HepG2 (cell line): ENCODE measurements around the gene TNNI2. TPM values are rescaled to one million over a fixed set of nuclear protein-coding genes. Genes with fewer than 3 reads are reported as not detected.

Experiments used
- ATAC-seq: fragments of 200-7000 bp; cut with Tn5 transposase; 3 replicates; pipeline ENCODE4 v1.9.1; 2020; ENCODE audit warnings: mild to moderate bottlenecking, moderate library complexity
- BruUV-seq: library from RNA; stranded (reverse); fragments of 400-500 nt; replicated peaks from 2 replicates; lab custom pipeline; 2021; lab: Mats Ljungman, UMichigan
- CTCF ChIA-PET: fragments of 300-600 bp; formaldehyde crosslinking; extraction: SDS; loops from one replicate; lab custom pipeline; 2021; ENCODE audit warnings: low total read pairs, inconsistent platforms, low intra/inter-chr PET ratio; lab: Yijun Ruan, JAX
- POLR2A ChIA-PET: fragments of 350-600 bp; sonication (Branson Sonifier 250); formaldehyde crosslinking; loops from one replicate; lab custom pipeline; 2020; ENCODE audit warnings: antibody characterized with exemption, inconsistent platforms; lab: Yijun Ruan, JAX
- DNase-seq: peaks from one replicate; pipeline ENCODE4 v3.0.0-alpha.2; 2015; ENCODE audit warnings: low spot score
- FAIRE-seq: peaks from 3 replicates; lab custom pipeline; 2011; peaks lifted over from hg19 to GRCh38; lab: Jason Lieb, UNC
- H2AFZ ChIP-seq: one replicate; pipeline ENCODE4 v1.6.1; 2011; ENCODE audit warnings: low read length, inconsistent platforms
- H3K27ac ChIP-seq: fragments of 300-600 bp; 3 replicates; pipeline ENCODE4 v1.8.0; 2011; ENCODE audit warnings: mixed run types, mild to moderate bottlenecking, mixed read lengths, low read length, inconsistent platforms; ENCODE audit not compliant: insufficient read depth; ENCODE audit errors: extremely low read length
- H3K27me3 ChIP-seq, 2 experiments: fragments of 200-600 bp in 1 of 2; 2 replicates in 1 of 2; 3 replicates in 1 of 2; pipeline versions ENCODE4 v1.6.0 to v1.8.0; 2011; ENCODE audit warnings: low read length in 2 of 2, mild to moderate bottlenecking in 2 of 2, moderate library complexity in 2 of 2, inconsistent platforms in 1 of 2; ENCODE audit not compliant: insufficient read depth in 2 of 2, control insufficient read depth in 1 of 2
- H3K36me3 ChIP-seq, 2 experiments: fragments of 200-600 bp in 1 of 2; replicated peaks in 1 of 2; 2 replicates in 1 of 2; 3 replicates in 1 of 2; pipeline versions ENCODE4 v1.5.1 to v1.8.0; 2011; ENCODE audit warnings: low read length in 2 of 2, inconsistent platforms in 1 of 2; ENCODE audit not compliant: insufficient read depth in 2 of 2, control insufficient read depth in 1 of 2
- H3K4me1 ChIP-seq: 2 replicates; pipeline ENCODE4 v1.5.1; 2012; ENCODE audit warnings: low read length, inconsistent platforms; ENCODE audit not compliant: insufficient read depth
- H3K4me2 ChIP-seq: 2 replicates; pipeline ENCODE4 v1.6.0; 2011; ENCODE audit warnings: low read depth, low read length, inconsistent platforms
- H3K4me3 ChIP-seq, 3 experiments: fragments of 200-600 bp in 1 of 3; sonication (generic), shearing (Covaris generic) in 1 of 3; replicated peaks in 1 of 3; 2 replicates each; pipeline ENCODE4 v1.5.1; 2011 to 2016; ENCODE audit warnings: low read length in 3 of 3, inconsistent platforms in 2 of 3, low read depth in 2 of 3, mild to moderate bottlenecking in 2 of 3, control low read depth in 1 of 3, mixed read lengths in 1 of 3; ENCODE audit not compliant: insufficient read depth in 1 of 3
- H3K79me2 ChIP-seq: one replicate; pipeline ENCODE4 v1.6.1; 2011; ENCODE audit warnings: low read length, inconsistent platforms; ENCODE audit not compliant: insufficient read depth
- H3K9ac ChIP-seq: 2 replicates; pipeline ENCODE4 v1.6.0; 2011; ENCODE audit warnings: mild to moderate bottlenecking, low read depth, low read length, inconsistent platforms; ENCODE audit not compliant: insufficient read depth
- H3K9me3 ChIP-seq: 2 replicates; pipeline ENCODE4 v1.5.1; 2012; ENCODE audit warnings: mild to moderate bottlenecking, low read length
- H4K20me1 ChIP-seq: 2 replicates; pipeline ENCODE4 v1.6.0; 2011; ENCODE audit warnings: inconsistent platforms, mild to moderate bottlenecking, low read length, moderate library complexity; ENCODE audit not compliant: insufficient read depth
- MAFG ChIP-seq: sonication (generic); formaldehyde crosslinking; IDR thresholded peaks from 2 replicates; pipeline ENCODE4 v1.5.1; 2020; ENCODE audit warnings: mild to moderate bottlenecking, missing genetic modification reagents
- MAX ChIP-seq: IDR thresholded peaks from 2 replicates; pipeline ENCODE4 v1.6.1; 2012; ENCODE audit warnings: inconsistent platforms
- NFKBIZ ChIP-seq: IDR thresholded peaks from 2 replicates; pipeline ENCODE4 v1.6.1; 2018; ENCODE audit warnings: missing genetic modification reagents, missing compliant biosample characterization
- REPIN1 ChIP-seq: sonication (generic); formaldehyde crosslinking; IDR thresholded peaks from 2 replicates; pipeline ENCODE4 v1.8.0; 2022; ENCODE audit warnings: missing genetic modification reagents, low read depth, mild to moderate bottlenecking, borderline replicate concordance
- RNF2 ChIP-seq: fragments of 450-650 bp; conservative IDR thresholded peaks from 2 replicates; pipeline ENCODE4 v1.6.1; 2016; ENCODE audit warnings: low read depth
- ZBTB33 ChIP-seq: sonication (generic); formaldehyde crosslinking; IDR thresholded peaks from 2 replicates; pipeline ENCODE4 v1.4.0; 2020; ENCODE audit warnings: missing genetic modification reagents
- ZFP36L2 ChIP-seq: sonication (generic); formaldehyde crosslinking; IDR thresholded peaks from 2 replicates; pipeline ENCODE4 v1.4.0; 2020; ENCODE audit warnings: missing genetic modification reagents
- ZFX ChIP-seq: sonication (generic); formaldehyde crosslinking; IDR thresholded peaks from 2 replicates; pipeline ENCODE4 v1.4.0; 2020; ENCODE audit warnings: mild to moderate bottlenecking, low read depth, missing genetic modification reagents, moderate library complexity
- ZFY ChIP-seq: sonication (generic); formaldehyde crosslinking; IDR thresholded peaks from 2 replicates; pipeline ENCODE4 v1.4.0; 2020; ENCODE audit warnings: missing genetic modification reagents
- ZNF556 ChIP-seq: sonication (generic); formaldehyde crosslinking; IDR thresholded peaks from 2 replicates; pipeline ENCODE4 v1.4.0; 2020; ENCODE audit warnings: mild to moderate bottlenecking, missing genetic modification reagents, borderline replicate concordance
- ZNF614 ChIP-seq: IDR thresholded peaks from 2 replicates; pipeline ENCODE4 v1.6.1; 2018; ENCODE audit warnings: missing biosample characterization, missing genetic modification reagents, inconsistent platforms, borderline replicate concordance
- ZNF687 ChIP-seq: sonication (generic); formaldehyde crosslinking; IDR thresholded peaks from 2 replicates; pipeline ENCODE4 v1.5.1; 2020; ENCODE audit warnings: mild to moderate bottlenecking, missing genetic modification reagents, moderate library complexity
- WGBS: methylation state at CpG from one replicate; pipeline ENCODE4 v1.1.6; 2017; ENCODE audit warnings: low lambda C conversion rate; 5-methylcytosine and 5-hydroxymethylcytosine counted together
- in situ Hi-C: cut with HindIII; loops from 2 replicates; pipeline ENCODE4 v1.10.0; 2017; ENCODE audit warnings: low pct_unique_long_range_greater_than_20kb; ENCODE audit not compliant: extremely low pct_ligation_motif_present
- intact Hi-C: fragments of 100-400 bp; cut with micrococcal nuclease; formaldehyde crosslinking; loops from one replicate; pipeline ENCODE4 v1.10.0; 2022; ENCODE audit not compliant: unreplicated experiment
- polyA plus RNA-seq, 8 experiments: library from polyadenylated mRNA; depleted of rRNA in 3 of 8; stranded (reverse) in 7 of 8; unstranded in 1 of 8; fragments of >200 nt; fragmentation: Illumina TruSeq in 4 of 8; extraction: Trizol in 4 of 8; gene quantifications; 2 replicates each; pipeline versions ENCODE4 v1.2.1 to v1.2.3, GENCODE V29; 2011 to 2016; ENCODE audit warnings: low read depth in 4 of 8, missing spikeins in 1 of 8, mixed read lengths in 1 of 8; ENCODE audit not compliant: insufficient read depth in 1 of 8
- total RNA-seq, 5 experiments: library from RNA; depleted of rRNA; stranded (reverse); fragments of >200 nt; fragmentation: Illumina TruSeq; extraction: Trizol; gene quantifications; 2 replicates each; pipeline ENCODE4 v1.2.3, GENCODE V29; 2016; ENCODE audit warnings: low read depth in 1 of 5
- TF ChIP-seq, protein P1 (sequence below): sonication (generic); formaldehyde crosslinking; IDR thresholded peaks from 2 replicates; pipeline ENCODE4 v1.5.0; 2020; ENCODE audit warnings: missing genetic modification reagents
- TF ChIP-seq, protein P2 (sequence below): fragments of 450-650 bp; IDR thresholded peaks from 2 replicates; pipeline ENCODE4 v1.6.1; 2016

TNNI2 gene
- total and polyA plus RNA-seq, 2 of the 13 experiments (the other 11 are each of a cell fraction or from before 2014, with no cell fraction given) = 7.2 to 12.0 TPM

- Histone ChIP-seq H3K4me1 (peaks cover 32% of the 10 kb centered on the region), H2AFZ (no peak overlapping the region), H3K36me3 (no peaks in the 10 kb centered on the region), H3K79me2 (no peaks in the 10 kb centered on the region), H3K9ac (no peak overlapping the region), H4K20me1 (no peaks in the 10 kb centered on the region), H3K4me3 (no peak overlapping the region), H3K4me2 (no peak overlapping the region; the same call in 1 of the 2 replicates), H3K9me3 (no peaks in the 10 kb centered on the region), H3K27ac (no peak overlapping the region), H3K27me3 (peaks cover 8 to 54% of the 10 kb centered on the region in 2 experiments; a peak in 4 of 5 replicates)
- 34% methylated on average over 9 of the region's 32 CpGs for WGBS
- CTCF ChIA-PET = interaction anchor here (7.1 kb wide), 1 partner anchor 271 kb away, joined by 108 read pairs; no protein-coding TSS in a partner anchor
- DNase-seq (no peak), ATAC-seq (0 out of 3 replicates have a peak, but pooled peaks have one; percentile 7), FAIRE-seq (no peak)
- no TSS peak for BruUV-seq
- in situ Hi-C loops (loop anchor here (5.0 kb wide), 1 partner anchor 272 kb away; no protein-coding TSS in a partner anchor), intact Hi-C loops (loop anchor here (2.0 to 5.0 kb wide), 2 partner anchors 43 to 472 kb away; no protein-coding TSS in a partner anchor)
- POLR2A ChIA-PET = no interaction called here
- TF ChIP-seq, protein P1, sequence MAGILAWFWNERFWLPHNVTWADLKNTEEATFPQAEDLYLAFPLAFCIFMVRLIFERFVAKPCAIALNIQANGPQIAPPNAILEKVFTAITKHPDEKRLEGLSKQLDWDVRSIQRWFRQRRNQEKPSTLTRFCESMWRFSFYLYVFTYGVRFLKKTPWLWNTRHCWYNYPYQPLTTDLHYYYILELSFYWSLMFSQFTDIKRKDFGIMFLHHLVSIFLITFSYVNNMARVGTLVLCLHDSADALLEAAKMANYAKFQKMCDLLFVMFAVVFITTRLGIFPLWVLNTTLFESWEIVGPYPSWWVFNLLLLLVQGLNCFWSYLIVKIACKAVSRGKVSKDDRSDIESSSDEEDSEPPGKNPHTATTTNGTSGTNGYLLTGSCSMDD (CRISPR knock-in tag) = no peak
- TF ChIP-seq ZNF687 = peak; percentile 88
- TF ChIP-seq REPIN1 (CRISPR knock-in tag) = no peak
- TF ChIP-seq ZNF556 (CRISPR knock-in tag) = no peak
- TF ChIP-seq ZFY (CRISPR knock-in tag) = no peak
- TF ChIP-seq, protein P2, sequence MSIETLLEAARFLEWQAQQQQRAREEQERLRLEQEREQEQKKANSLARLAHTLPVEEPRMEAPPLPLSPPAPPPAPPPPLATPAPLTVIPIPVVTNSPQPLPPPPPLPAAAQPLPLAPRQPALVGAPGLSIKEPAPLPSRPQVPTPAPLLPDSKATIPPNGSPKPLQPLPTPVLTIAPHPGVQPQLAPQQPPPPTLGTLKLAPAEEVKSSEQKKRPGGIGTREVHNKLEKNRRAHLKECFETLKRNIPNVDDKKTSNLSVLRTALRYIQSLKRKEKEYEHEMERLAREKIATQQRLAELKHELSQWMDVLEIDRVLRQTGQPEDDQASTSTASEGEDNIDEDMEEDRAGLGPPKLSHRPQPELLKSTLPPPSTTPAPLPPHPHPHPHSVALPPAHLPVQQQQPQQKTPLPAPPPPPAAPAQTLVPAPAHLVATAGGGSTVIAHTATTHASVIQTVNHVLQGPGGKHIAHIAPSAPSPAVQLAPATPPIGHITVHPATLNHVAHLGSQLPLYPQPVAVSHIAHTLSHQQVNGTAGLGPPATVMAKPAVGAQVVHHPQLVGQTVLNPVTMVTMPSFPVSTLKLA = 0 out of 2 replicates have a peak, but pooled peaks have one; percentile 5
- TF ChIP-seq MAX = 0 out of 2 replicates have a peak, but pooled peaks have one; percentile 30
- TF ChIP-seq ZNF614 (CRISPR knock-in tag) = no peak
- no peak for TF ChIP-seq NFKBIZ
- no peak for TF ChIP-seq RNF2
- TF ChIP-seq ZFP36L2 = no peak
- TF ChIP-seq ZFX (CRISPR knock-in tag) = peak; percentile 64
- TF ChIP-seq ZBTB33 (CRISPR knock-in tag) = 0 out of 2 replicates have a peak, but pooled peaks have one; percentile 37
- no peak for TF ChIP-seq MAFG (CRISPR knock-in tag)
These were observed 41.4 kb downstream of the TNNI2 start for GRCh38 chr11:1879941-1880720.
